Left cardiac atrium (tissue), 4 donors: ENCODE data around the gene UVSSA. TPM values are rescaled to one million over a fixed set of nuclear protein-coding genes. Genes with fewer than 3 reads are reported as not detected.
A peak's percentile ranks its signal among the peaks of the same experiment; 100 is the strongest.
"Not testable (repeated sequence)": the region's sequence is repeated elsewhere in the genome, so short reads cannot be mapped to it uniquely, and the experiment has no call there.

ENCODE experiments used
- ATAC-seq, 2 donors: fragments of 200-7000 bp; cut with Tn5 transposase; one replicate each; pipeline ENCODE4 v1.9.1; 2020; ENCODE audit warnings: mild to moderate bottlenecking in 2 of 2, moderate library complexity in 2 of 2
- DNase-seq: peaks from one replicate; pipeline ENCODE4 v3.0.0-alpha.2; 2020
- intact Hi-C, 2 donors: fragments of 100-400 bp; cut with DNase I; formaldehyde crosslinking; loops; one replicate each; pipeline versions ENCODE4 v1.14.1 to v1.15.1; 2022 to 2023
- total RNA-seq, 2 donors: library from RNA; stranded (reverse); fragmentation: NEBNext Ultra II Directional; extraction: Animal tissue kit (Norgen Biotek cat#: 25700); gene quantifications; one replicate each; pipeline ENCODE4 v1.2.1, GENCODE V29; 2021
- donor health status: DM: no; HTN: yes; CAD: no.
- donor health status: DM: no; HTN: yes; CAD: no; lungs with severe emphysema.
- donor health status: DM: yes; HTN: yes; CAD: no.
- donor health status: Dilated cardiomyopathy.

UVSSA gene
- total RNA-seq, 2 donors from 2014 or later: 7.9 to 8.4 TPM

- no peak for ATAC-seq
- intact Hi-C loops: no loop called here
- no peak for DNase-seq
These were observed 18.5 kb upstream of the UVSSA start for GRCh38 chr4:1328267-1329155.

GRCh38 chr4:1329408-1330371 lies 17.3 kb upstream of the UVSSA start:
- ATAC-seq: no peak
- intact Hi-C loops: no loop called here
- DNase-seq: no peak

DNA sequence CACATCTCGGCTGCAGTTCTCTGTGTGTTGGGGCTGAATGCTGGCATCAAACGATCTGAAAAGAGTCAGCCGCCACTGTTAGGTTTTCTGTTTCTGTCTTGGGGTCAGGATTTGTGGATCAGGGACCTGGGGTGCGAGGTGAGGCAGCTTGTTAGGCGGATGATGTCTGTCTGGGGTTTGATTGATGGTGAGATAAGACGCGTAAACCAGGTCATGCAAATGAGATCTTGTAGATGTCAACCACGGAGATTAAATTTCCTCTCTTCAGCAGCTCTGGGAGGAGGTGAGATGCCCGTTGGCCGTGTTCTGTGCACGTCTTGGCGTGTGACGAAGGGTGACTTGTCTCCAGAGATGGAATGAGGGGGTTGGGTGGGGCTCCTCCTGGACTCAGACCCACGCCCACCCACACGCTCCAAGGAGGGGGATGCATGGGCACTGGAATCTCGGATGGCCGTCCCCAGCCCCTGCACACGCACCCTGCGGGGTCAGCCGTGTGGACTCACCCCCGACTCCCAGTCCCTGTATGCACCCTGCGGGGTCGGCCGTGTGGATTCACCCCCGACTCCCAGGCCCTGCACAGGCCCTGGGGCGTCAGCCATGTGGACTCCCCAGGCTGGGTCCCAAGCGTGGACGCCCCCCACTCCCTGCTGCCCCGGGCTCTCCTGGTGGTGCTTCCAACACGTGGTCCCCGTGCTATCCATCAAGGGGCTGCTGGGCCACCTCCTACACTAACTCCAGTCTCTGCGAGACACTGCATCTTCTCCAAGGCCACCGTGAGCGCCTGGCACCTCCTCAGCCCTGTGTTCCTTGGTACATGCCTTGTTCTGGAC lies 16.0 kb upstream of the UVSSA start:
- no peak for ATAC-seq
- intact Hi-C loops: no loop called here
- DNase-seq: no peak

DNA sequence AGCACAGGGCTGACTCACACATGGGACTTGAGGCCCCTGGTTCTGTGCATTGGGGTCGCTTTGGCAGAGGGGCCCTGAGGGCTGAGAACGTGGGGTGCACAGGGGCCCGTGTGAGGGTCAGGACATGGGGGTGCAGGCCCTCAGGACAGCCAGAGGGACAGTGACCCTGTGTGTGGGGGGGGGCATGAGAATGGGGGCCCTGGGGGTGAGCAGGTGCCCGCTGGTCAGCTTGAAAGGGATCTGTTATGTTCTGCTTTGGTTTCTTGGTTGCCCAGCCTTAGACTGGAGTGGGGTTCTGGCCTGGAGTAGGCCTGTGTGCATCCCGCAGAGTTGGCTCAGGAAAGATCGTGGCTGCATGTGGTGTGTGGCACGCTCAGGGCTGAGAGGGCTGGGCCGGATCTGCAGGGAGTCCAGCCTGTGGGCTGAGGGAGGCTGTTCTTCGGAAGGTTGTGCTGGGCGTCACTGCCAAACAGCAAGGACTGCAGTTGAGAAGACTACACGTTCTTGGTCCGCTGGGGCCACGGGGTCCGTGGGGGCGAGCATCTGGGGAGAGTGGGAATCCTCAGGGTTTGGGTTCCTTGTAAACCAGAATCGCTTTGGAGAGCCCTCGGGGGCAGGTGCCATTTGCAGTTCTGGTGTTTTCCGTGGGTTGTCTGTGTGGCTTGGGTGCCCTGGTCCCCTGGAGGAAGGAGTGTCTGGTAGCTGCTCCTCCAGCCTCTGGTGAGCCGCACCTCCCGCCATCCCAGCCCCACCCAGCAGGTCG lies 15.2 kb upstream of the UVSSA start:
- no peak for DNase-seq
- no peak for ATAC-seq
- intact Hi-C loops: no loop called here

DNA sequence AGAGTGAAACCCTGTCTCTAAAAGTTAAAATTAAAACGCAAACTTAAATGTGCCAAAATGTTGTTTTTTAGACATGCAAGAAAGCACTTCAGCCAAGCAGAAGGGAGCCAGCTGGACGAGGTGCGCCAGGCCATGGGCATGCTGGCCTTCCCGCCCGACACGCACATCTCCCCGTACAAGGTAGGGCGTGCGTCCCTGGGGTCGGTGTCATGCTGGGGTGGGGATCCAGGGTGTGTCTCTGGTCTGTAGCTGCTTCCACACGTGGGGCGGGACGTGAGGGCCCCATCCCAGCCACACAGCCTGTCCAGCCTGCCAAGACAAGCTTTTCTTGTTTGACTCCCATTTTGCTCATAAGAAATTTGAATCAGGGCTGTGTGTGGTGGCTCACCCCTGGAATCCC lies 14.3 kb upstream of the UVSSA start:
- ATAC-seq (no peak), DNase-seq (no peak)
- intact Hi-C loops: no loop called here

DNA sequence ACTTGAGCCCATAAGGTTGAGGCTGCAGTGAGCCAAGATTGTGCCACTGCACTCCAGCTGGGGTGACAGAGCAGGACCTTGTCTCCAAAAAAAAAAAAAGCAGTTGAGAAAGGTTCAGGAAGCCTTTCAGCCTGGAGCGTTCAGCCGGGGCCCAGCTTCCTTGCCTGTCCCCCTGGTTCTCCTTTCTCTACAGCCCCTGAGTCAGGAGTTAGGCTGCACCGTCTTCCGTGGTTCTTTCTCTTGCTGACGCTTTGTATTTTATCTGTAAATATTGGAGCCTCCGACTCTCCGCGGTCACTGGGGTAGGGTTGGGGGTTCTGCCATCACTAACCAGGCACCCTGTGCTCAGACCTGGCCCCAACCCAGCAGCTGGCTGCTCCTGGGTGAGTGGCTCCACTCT lies 13.8 kb upstream of the UVSSA start:
- peak in 1 of 2 donors; percentile 22 for ATAC-seq
- intact Hi-C loops: no loop called here
- no peak for DNase-seq

GRCh38 chr4:1333851-1334578 lies 13.0 kb upstream of the UVSSA start:
- peak in 1 of 2 donors; percentile 8 for ATAC-seq

DNA sequence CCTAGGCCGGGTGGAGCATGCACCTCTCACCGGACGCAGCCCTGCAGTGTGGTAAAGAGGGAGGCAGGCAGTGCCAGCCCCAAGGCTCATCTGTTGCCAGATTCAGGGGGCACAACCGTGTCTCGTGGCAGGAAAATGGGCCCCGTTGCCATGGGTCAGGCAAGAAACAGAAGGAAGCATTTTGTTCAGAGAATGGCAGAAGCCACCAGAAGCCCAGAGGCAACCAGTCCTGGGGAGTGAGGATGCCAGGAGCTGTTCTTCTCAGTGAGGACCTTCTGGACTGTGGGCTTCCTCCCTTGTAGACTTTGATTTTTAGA lies 12.5 kb upstream of the UVSSA start:
- DNase-seq (no peak), ATAC-seq (no peak)

More at GRCh38 chr4:1333851-1334578, 13.0 kb upstream of the UVSSA start:
- DNase-seq, intact Hi-C loops: not testable (repeated sequence)

GRCh38 chr4:1335193-1335883 lies 11.7 kb upstream of the UVSSA start:
- DNase-seq, intact Hi-C loops, ATAC-seq: not testable (repeated sequence)

More for the DNA sequence above, 12.5 kb upstream of the UVSSA start:
- intact Hi-C loops: no loop called here

- ATAC-seq: no peak
- intact Hi-C loops: no loop called here
- DNase-seq: no peak
These were observed 10.9 kb upstream of the UVSSA start for GRCh38 chr4:1336088-1336491.

DNA sequence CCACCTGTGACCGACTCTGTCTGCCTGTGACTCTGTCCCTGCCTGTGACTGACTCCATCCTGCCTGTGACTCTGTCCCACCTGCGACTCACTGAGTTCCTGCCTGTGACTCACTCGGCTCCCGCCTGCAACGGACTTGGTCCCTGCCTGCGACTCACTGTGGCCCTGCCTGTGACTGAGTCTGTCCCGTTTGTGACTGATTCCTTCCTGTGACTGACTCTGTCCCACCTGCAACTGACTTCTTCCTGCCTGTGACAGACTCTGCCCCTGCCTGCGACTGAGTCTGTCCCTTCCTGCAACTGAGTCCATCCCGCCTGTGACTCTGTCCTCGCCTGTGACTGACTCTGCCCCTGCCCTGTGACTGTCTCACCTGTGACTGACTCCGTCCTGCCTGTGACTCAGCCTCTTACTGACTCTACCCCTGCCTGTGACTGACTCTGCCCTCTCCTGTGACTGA lies 9.6 kb upstream of the UVSSA start:
- ATAC-seq (peak in 1 of 2 donors; percentile 6), DNase-seq (no peak)
- intact Hi-C loops: no loop called here

GRCh38 chr4:1337951-1338751 lies 8.9 kb upstream of the UVSSA start:
- no peak for DNase-seq
- intact Hi-C loops: no loop called here
- ATAC-seq: no peak

- intact Hi-C loops: no loop called here
- ATAC-seq (no peak), DNase-seq (no peak)
These were observed 8.1 kb upstream of the UVSSA start for GRCh38 chr4:1338752-1339414.

- DNase-seq: no peak
- intact Hi-C loops: no loop called here
- ATAC-seq: no peak
These were observed 7.5 kb upstream of the UVSSA start for GRCh38 chr4:1339489-1339888.

GRCh38 chr4:1340181-1340747 lies 6.7 kb upstream of the UVSSA start:
- ATAC-seq (no peak), DNase-seq (no peak)
- intact Hi-C loops: loop anchor here (5.0 to 10.0 kb wide), 3 partner anchors 45 to 175 kb away; no protein-coding TSS in a partner anchor
